Smooth muscle cell (in vitro differentiated cells): ENCODE data around the gene IFITM1. TPM values are rescaled to one million over a fixed set of nuclear protein-coding genes. Genes with fewer than 3 reads are reported as not detected.
"Not testable (repeated sequence)": the region's sequence is repeated elsewhere in the genome, so short reads cannot be mapped to it uniquely, and the experiment has no call there.

ENCODE experiments used
- DNase-seq: peaks from one replicate; lab custom pipeline; 2025; ENCODE audit not compliant: unreplicated experiment; lab: John Stamatoyannopoulos, UW
- H2AFZ ChIP-seq: fragments of 200-600 bp; sonication (generic); 2 replicates; pipeline ENCODE4 v1.6.0; 2016; ENCODE audit warnings: antibody characterized with exemption, low read depth, mild to moderate bottlenecking
- H3F3A ChIP-seq: fragments of 200-600 bp; sonication (generic); 2 replicates; pipeline ENCODE4 v1.6.0; 2017; ENCODE audit warnings: antibody characterized with exemption, low read depth
- H3K27ac ChIP-seq: fragments of 200-600 bp; sonication (generic); 2 replicates; pipeline ENCODE4 v1.5.1; 2016; ENCODE audit warnings: low read depth, mild to moderate bottlenecking
- H3K27me3 ChIP-seq: fragments of 200-600 bp; sonication (generic); 2 replicates; pipeline ENCODE4 v1.6.1; 2016; ENCODE audit warnings: low read depth, mild to moderate bottlenecking
- H3K36me3 ChIP-seq: fragments of 200-600 bp; sonication (generic); 2 replicates; pipeline ENCODE4 v1.5.1; 2016; ENCODE audit warnings: low read depth
- H3K4me1 ChIP-seq: fragments of 200-600 bp; sonication (generic); 2 replicates; pipeline ENCODE4 v1.5.1; 2016; ENCODE audit warnings: low read depth
- H3K4me2 ChIP-seq: fragments of 200-600 bp; sonication (generic); 2 replicates; pipeline ENCODE4 v1.6.0; 2016; ENCODE audit warnings: mild to moderate bottlenecking
- H3K4me3 ChIP-seq: fragments of 200-600 bp; sonication (generic); 2 replicates; pipeline ENCODE4 v1.5.1; 2016; ENCODE audit warnings: mild to moderate bottlenecking
- H3K79me2 ChIP-seq: fragments of 200-600 bp; sonication (generic); 2 replicates; pipeline ENCODE4 v1.6.0; 2016; ENCODE audit warnings: low read depth, mild to moderate bottlenecking
- H3K9ac ChIP-seq: fragments of 200-600 bp; sonication (generic); 2 replicates; pipeline ENCODE4 v1.6.0; 2016; ENCODE audit warnings: low read depth
- H3K9me3 ChIP-seq: fragments of 200-600 bp; sonication (generic); replicated peaks from 2 replicates; pipeline ENCODE4 v1.5.1; 2016; ENCODE audit warnings: low read depth
- H4K20me1 ChIP-seq: fragments of 200-600 bp; sonication (generic); 2 replicates; pipeline ENCODE4 v1.6.0; 2016; ENCODE audit warnings: low read depth
- WGBS: methylation state at CpG from one replicate; pipeline ENCODE4 v1.1.7; 2016; ENCODE audit warnings: low lambda C conversion rate; 5-methylcytosine and 5-hydroxymethylcytosine counted together
- polyA plus RNA-seq: library from polyadenylated mRNA; unstranded; fragments of >200 nt; fragmentation: Nextera tagmentation; extraction: Ambion mirVana; gene quantifications from 2 replicates; pipeline ENCODE4 v1.2.1, GENCODE V29; 2016
- total RNA-seq: library from RNA; depleted of rRNA; stranded (reverse); fragments of >200 nt; gene quantifications from 2 replicates; pipeline ENCODE4 v1.2.3, GENCODE V29; 2014
- TF ChIP-seq, protein P1 (sequence below): fragments of 200-600 bp; sonication (generic); IDR thresholded peaks from 2 replicates; pipeline ENCODE4 v1.5.1; 2017; ENCODE audit warnings: borderline replicate concordance, mild to moderate bottlenecking, antibody characterized with exemption; ENCODE audit not compliant: insufficient read depth, poor library complexity, severe bottlenecking

The IFITM1 gene
- total and polyA plus RNA-seq, 2 experiments from 2014 or later: 355 to 726 TPM

DNA sequence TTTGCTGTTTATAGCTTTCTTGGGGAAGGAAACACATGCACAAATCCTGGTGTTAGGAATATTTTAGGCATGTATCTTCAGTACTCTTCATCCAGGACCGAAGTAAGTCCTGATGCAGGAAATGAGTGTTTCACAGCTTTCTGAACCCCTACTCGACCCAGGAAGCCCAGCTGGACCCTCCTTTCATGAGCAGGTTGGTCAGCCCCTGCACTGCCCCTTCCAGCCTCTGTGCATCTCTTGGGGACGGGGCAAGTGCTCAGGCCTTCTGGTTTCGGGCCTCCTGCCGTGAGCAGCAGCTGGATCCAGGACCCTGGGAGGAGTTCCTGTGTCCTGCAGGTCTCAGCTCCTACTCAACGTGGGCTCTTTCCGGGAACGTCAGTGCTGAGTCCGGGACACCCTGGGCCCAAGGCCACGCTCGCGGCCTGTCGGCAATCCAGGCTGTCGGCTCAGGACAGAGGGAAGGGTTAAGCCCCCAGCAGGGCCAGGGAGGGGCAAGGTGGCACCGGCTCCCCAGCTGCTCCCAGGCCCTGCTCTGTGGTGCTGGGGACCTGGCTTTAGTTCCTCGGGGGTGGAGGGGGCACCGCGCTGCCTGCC is 3.8 kb upstream of the IFITM1 start:
- H3K79me2 ChIP-seq: peaks cover 24% of the 10 kb centered on the region
- not testable (repeated sequence) for H4K20me1 ChIP-seq, H3F3A ChIP-seq, H2AFZ ChIP-seq, H3K9ac ChIP-seq, DNase-seq, H3K36me3 ChIP-seq, H3K9me3 ChIP-seq, H3K27me3 ChIP-seq
- H3K4me1 ChIP-seq: peaks cover 45% of the 10 kb centered on the region
- H3K27ac ChIP-seq: peak overlapping the region; percentile 23
- peak overlapping the region; percentile 49 for H3K4me3 ChIP-seq
- WGBS: 6% methylated on average over 5 of the region's 18 CpGs
- H3K4me2 ChIP-seq: peak overlapping the region; percentile 88

DNA sequence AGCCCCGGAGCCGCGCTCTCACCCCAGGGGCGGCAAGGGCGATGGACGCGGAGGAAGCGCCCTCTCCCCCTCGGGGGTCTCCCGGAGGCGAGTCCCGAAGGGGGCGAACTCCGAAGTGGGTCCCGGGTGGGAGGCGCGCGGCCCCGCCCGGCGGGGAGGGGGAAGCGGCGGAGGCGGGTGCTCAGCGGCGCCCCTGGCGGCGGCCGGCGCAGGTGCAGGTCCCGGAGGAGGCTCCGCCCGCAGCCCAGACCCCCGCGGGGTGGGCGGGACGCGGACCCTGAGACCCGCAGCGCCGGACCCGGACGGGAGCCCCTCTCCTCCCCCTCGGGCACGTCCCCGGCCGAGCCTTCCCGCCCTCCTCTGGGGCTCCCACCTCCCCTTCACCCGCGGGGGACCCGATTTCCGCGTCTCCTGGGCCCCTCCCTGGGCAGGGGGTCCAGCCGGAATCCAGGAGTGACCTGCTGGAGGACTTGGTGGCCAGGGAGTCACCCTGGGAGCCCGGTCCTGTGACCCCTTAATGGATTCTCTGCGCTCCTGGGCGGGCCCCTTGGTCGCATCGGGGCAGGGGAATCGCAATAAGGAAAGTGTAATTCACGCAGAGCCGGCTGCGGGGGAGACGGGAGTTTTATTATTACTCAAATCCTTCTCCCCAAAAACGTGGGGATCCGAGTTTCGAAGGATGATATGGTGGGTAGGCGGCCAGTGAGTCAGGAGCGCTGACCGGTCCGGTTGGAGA is 2.7 kb upstream of the IFITM1 start:
- not testable (repeated sequence) for H3K36me3 ChIP-seq, H3K9me3 ChIP-seq, H3K27me3 ChIP-seq, H3F3A ChIP-seq, H2AFZ ChIP-seq, DNase-seq, H3K9ac ChIP-seq
- Histone ChIP-seq H3K79me2 (peaks cover 35% of the 10 kb centered on the region), H4K20me1 (peaks cover 21% of the 10 kb centered on the region), H3K4me1 (peaks cover 42% of the 10 kb centered on the region), H3K4me3 (peak overlapping the region; percentile 44), H3K4me2 (peak overlapping the region; percentile 96), H3K27ac (peak overlapping the region; percentile 76)
- 7% methylated on average over 11 of the region's 71 CpGs for WGBS

DNA sequence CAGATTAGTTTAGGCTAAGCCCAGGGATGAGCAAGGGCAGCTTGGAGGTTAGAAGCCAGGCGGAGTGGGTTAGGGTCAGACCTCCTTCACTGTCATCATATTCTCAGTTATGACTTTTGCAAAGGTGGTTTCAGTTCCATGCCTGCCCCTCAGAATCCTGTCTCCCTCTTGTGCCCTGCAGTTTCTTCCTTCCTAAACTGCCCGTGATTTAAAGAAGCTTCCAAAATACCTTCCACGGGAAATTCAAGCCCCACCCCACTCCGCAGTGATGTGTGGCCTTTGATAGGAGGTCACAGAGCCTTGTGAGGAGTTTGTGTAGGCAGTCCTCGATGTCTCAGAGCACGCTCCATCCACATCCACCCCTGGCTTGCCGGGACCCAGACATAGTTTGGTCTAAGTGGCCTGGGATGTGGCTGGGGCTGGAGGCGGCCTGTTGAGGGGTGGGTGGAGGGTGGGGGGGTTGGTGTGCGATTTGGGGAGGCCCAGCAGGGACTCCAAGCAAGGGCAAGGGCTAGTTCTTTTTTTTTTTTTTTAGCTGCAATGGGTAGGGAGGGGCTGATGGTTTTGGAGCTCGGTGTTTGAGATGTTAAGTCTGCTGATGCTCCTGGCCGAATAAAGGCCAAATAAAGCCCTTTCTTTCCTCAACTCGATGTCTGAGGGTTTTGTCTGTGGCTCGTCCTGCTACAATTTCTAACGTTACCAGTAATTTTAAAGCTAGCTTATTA is 1.6 kb upstream of the IFITM1 start:
- no peak for DNase-seq
- no peaks in the 10 kb centered on the region for H3K36me3 ChIP-seq
- TF ChIP-seq, protein P1, sequence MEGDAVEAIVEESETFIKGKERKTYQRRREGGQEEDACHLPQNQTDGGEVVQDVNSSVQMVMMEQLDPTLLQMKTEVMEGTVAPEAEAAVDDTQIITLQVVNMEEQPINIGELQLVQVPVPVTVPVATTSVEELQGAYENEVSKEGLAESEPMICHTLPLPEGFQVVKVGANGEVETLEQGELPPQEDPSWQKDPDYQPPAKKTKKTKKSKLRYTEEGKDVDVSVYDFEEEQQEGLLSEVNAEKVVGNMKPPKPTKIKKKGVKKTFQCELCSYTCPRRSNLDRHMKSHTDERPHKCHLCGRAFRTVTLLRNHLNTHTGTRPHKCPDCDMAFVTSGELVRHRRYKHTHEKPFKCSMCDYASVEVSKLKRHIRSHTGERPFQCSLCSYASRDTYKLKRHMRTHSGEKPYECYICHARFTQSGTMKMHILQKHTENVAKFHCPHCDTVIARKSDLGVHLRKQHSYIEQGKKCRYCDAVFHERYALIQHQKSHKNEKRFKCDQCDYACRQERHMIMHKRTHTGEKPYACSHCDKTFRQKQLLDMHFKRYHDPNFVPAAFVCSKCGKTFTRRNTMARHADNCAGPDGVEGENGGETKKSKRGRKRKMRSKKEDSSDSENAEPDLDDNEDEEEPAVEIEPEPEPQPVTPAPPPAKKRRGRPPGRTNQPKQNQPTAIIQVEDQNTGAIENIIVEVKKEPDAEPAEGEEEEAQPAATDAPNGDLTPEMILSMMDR: no peak
- H3K9me3 ChIP-seq: no peaks in the 10 kb centered on the region
- H3K27ac ChIP-seq: peak overlapping the region; percentile 76
- peak overlapping the region; percentile 26 for H3K4me3 ChIP-seq
- peaks cover 29% of the 10 kb centered on the region for H4K20me1 ChIP-seq
- 30% methylated on average over 14 of the region's 14 CpGs for WGBS
- H2AFZ ChIP-seq: no peak overlapping the region
- H3K27me3 ChIP-seq: peaks cover 8% of the 10 kb centered on the region
- H3K4me1 ChIP-seq: peaks cover 49% of the 10 kb centered on the region
- H3K4me2 ChIP-seq: peak overlapping the region; percentile 96
- H3K79me2 ChIP-seq: peaks cover 46% of the 10 kb centered on the region
- H3K9ac ChIP-seq: no peak overlapping the region
- peaks cover 5% of the 10 kb centered on the region for H3F3A ChIP-seq

DNA sequence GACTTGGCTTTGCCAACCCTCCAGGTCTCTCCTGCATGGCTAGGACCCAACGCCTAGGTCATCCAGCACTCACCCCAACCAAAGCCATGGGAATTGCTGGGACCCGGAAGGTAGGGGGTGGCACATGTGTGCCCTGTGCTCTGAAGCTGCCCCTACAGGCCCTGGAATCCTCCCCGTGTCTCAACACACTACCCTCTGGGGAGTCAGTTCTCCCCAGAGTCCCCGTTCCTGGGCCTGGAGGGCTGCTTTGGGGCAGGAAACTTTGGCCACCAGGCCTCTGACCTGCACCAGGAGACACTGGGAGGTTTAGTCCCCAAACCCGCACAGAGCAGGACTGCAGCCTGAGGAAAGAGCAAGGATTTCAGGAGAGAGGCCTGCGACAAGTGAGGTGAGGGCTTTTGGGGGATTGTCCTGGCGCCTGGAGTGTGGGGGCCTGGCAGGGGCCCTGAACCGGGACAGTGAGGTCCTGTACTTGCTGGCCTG is 495 bp upstream of the IFITM1 start:
- DNase-seq: no peak
- peak overlapping the region; percentile 66 for H3K4me3 ChIP-seq
- peak overlapping the region; percentile 96 for H3K4me2 ChIP-seq

DNA sequence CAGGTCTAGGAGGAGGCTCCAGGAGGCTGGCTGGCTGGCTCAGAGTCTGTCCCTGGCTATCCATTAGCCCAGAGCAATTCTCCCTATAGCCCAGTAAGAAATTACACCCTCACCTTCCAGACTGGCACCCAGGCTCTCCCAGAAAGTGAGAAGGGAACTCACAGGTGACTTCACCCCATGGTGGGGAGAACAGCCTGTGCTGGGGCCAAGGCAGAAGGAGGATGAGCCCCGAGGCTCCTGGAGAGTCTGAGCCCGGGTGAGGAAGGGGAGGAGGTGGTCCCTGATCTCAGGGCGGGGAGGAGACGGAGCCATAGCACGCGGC is 675 bp downstream of the IFITM1 start:
- H2AFZ ChIP-seq, H3F3A ChIP-seq, H3K9ac ChIP-seq, H3K36me3 ChIP-seq, H3K27me3 ChIP-seq, H3K9me3 ChIP-seq, DNase-seq: not testable (repeated sequence)
- H4K20me1 ChIP-seq: peaks cover 29% of the 10 kb centered on the region
- peaks cover 46% of the 10 kb centered on the region for H3K79me2 ChIP-seq
- H3K4me3 ChIP-seq: peak overlapping the region; percentile 66
- WGBS: 19% methylated on average over 2 of the region's 6 CpGs
- H3K4me2 ChIP-seq: peak overlapping the region; percentile 96
- H3K27ac ChIP-seq: peak overlapping the region; percentile 76
- H3K4me1 ChIP-seq: peaks cover 49% of the 10 kb centered on the region

More for the DNA sequence above, 495 bp upstream of the IFITM1 start:
- Histone ChIP-seq H3K36me3 (no peaks in the 10 kb centered on the region), H3K27ac (peak overlapping the region; percentile 76), H3K4me1 (peaks cover 54% of the 10 kb centered on the region), H3K9ac (no peak overlapping the region), H2AFZ (no peak overlapping the region), H4K20me1 (peaks cover 29% of the 10 kb centered on the region), H3K9me3 (no peaks in the 10 kb centered on the region), H3K79me2 (peaks cover 51% of the 10 kb centered on the region), H3K27me3 (peaks cover 8% of the 10 kb centered on the region), H3F3A (peaks cover 5% of the 10 kb centered on the region)
- 43% methylated on average over 8 of the region's 8 CpGs for WGBS
- TF ChIP-seq, protein P1: no peak
